Upper lobe of left lung (tissue), 6 donors: ENCODE measurements around the gene OBSCN. TPM values are rescaled to one million over a fixed set of nuclear protein-coding genes. Genes with fewer than 3 reads are reported as not detected.

Experiments used
- ATAC-seq, 2 donors: fragments of 200-7000 bp; cut with Tn5 transposase; one replicate each; pipeline ENCODE4 v1.9.1; 2022; ENCODE audit warnings: mild to moderate bottlenecking in 2 of 2, moderate library complexity in 2 of 2; ENCODE audit not compliant: low FRiP score in 2 of 2
- DNase-seq, 2 donors: peaks; one replicate each; pipeline ENCODE4 v3.0.0-alpha.2; 2019 to 2020
- H3K27ac ChIP-seq, 4 donors: fragments of 200-600 bp; sonication (generic); one replicate each; pipeline ENCODE4 v1.5.1; 2016 to 2019
- H3K27me3 ChIP-seq, 4 donors: fragments of 200-600 bp; sonication (generic); one replicate each; pipeline ENCODE4 v1.5.1; 2017 to 2019
- H3K36me3 ChIP-seq, 4 donors: fragments of 200-600 bp; sonication (generic); one replicate each; pipeline ENCODE4 v1.5.1; 2016 to 2019
- H3K4me1 ChIP-seq, 4 donors: fragments of 200-600 bp; sonication (generic); one replicate each; pipeline ENCODE4 v1.5.1; 2018 to 2019
- H3K4me3 ChIP-seq, 4 donors: fragments of 200-600 bp; sonication (generic); one replicate each; pipeline ENCODE4 v1.5.1; 2017 to 2019; ENCODE audit warnings: mild to moderate bottlenecking in 2 of 4, moderate library complexity in 1 of 4
- H3K9me3 ChIP-seq, 4 donors: fragments of 200-600 bp; sonication (generic); one replicate each; pipeline ENCODE4 v1.5.1; 2018 to 2019
- CTCF ChIP-seq, 6 experiments: fragments of 450-650 bp in 4 of 6; fragments of 200-600 bp in 2 of 6; sonication (generic) in 2 of 6; IDR thresholded peaks; one replicate each; pipeline ENCODE4 v1.5.1; 2016 to 2019; ENCODE audit warnings: antibody characterized with exemption in 6 of 6
- EP300 ChIP-seq, 4 donors: sonication (generic); formaldehyde crosslinking; IDR thresholded peaks; one replicate each; pipeline ENCODE4 v1.5.1; 2017; ENCODE audit warnings: antibody characterized with exemption in 4 of 4, control low read depth in 2 of 4
- POLR2A ChIP-seq, 4 donors: fragments of 450-650 bp; IDR thresholded peaks; one replicate each; pipeline ENCODE4 v1.5.1; 2016 to 2017; ENCODE audit warnings: antibody characterized with exemption in 4 of 4, mild to moderate bottlenecking in 2 of 4
- POLR2AphosphoS5 ChIP-seq, 2 donors: sonication (generic); formaldehyde crosslinking; IDR thresholded peaks; one replicate each; pipeline ENCODE4 v1.5.1; 2017; ENCODE audit warnings: antibody characterized with exemption in 2 of 2
- WGBS, 2 donors: methylation state at CpG; one replicate each; pipeline ENCODE4 v1.1.5; 2017 to 2018; 5-methylcytosine and 5-hydroxymethylcytosine counted together
- total RNA-seq, 6 donors: library from RNA; depleted of rRNA in 4 of 6; stranded (reverse); fragments of >200 nt in 4 of 6; gene quantifications; one replicate each; pipeline versions ENCODE4 v1.1.0 to v1.2.1, GENCODE V29; 2016 to 2021
- donor health status: DM: no; HTN: no; CAD: no; lungs with moderate emphysema.
- donor health status: DM: no; HTN: yes; CAD: no; lungs with severe emphysema.

OBSCN gene
- total RNA-seq, 6 donors from 2014 or later: 15.7 to 160 (median 47.0) TPM

- no peaks in the 10 kb centered on the region for H3K27me3 ChIP-seq
- ATAC-seq: no peak
- H3K9me3 ChIP-seq: peaks cover 8 to 26% (median 21%) of the 10 kb centered on the region in 4 donors
- TF ChIP-seq POLR2AphosphoS5 (IDR thresholded peaks at IDR 0.05) (no peak), CTCF (IDR thresholded peaks at IDR 0.05) (no peak), POLR2A (IDR thresholded peaks at IDR 0.05) (no peak), EP300 (IDR thresholded peaks at IDR 0.05) (no peak)
- no peak overlapping the region for H3K4me3 ChIP-seq
- no peaks in the 10 kb centered on the region for H3K4me1 ChIP-seq
- 75 to 93% methylated on average over 3 of the region's 3 CpGs for WGBS, 2 donors
- DNase-seq: no peak
- no peak overlapping the region for H3K27ac ChIP-seq
- peaks cover 0 to 30% (median 16%) of the 10 kb centered on the region in 4 donors for H3K36me3 ChIP-seq
Measured at GRCh38 chr1:228238461-228238860, 30.6 kb downstream of the OBSCN start.

- Histone ChIP-seq H3K27ac (no peak overlapping the region), H3K9me3 (peaks cover 14 to 40% (median 31%) of the 10 kb centered on the region in 4 donors), H3K4me3 (no peak overlapping the region), H3K27me3 (no peaks in the 10 kb centered on the region), H3K36me3 (peaks cover 13 to 48% (median 30%) of the 10 kb centered on the region in 4 donors), H3K4me1 (no peaks in the 10 kb centered on the region)
- DNase-seq (no peak), ATAC-seq (no peak)
- TF ChIP-seq EP300 (IDR thresholded peaks at IDR 0.05) (no peak), CTCF (IDR thresholded peaks at IDR 0.05) (no peak), POLR2A (IDR thresholded peaks at IDR 0.05) (no peak), POLR2AphosphoS5 (IDR thresholded peaks at IDR 0.05) (no peak)
- WGBS, 2 donors: 86 to 89% methylated on average over 13 of the region's 13 CpGs
Measured at GRCh38 chr1:228240411-228241240, 32.8 kb downstream of the OBSCN start.

GRCh38 chr1:228241259-228241658, 33.4 kb downstream of the OBSCN start:
- Histone ChIP-seq H3K9me3 (peaks cover 15 to 45% (median 32%) of the 10 kb centered on the region in 4 donors), H3K27me3 (no peaks in the 10 kb centered on the region), H3K36me3 (peaks cover 16 to 55% (median 35%) of the 10 kb centered on the region in 4 donors), H3K27ac (no peak overlapping the region), H3K4me3 (no peak overlapping the region), H3K4me1 (no peaks in the 10 kb centered on the region)
- ATAC-seq (no peak), DNase-seq (no peak)
- 92 to 100% methylated on average over 2 of the region's 2 CpGs for WGBS, 2 donors
- TF ChIP-seq POLR2AphosphoS5 (IDR thresholded peaks at IDR 0.05): no peak
- no peak for TF ChIP-seq CTCF (IDR thresholded peaks at IDR 0.05)
- TF ChIP-seq POLR2A (IDR thresholded peaks at IDR 0.05): no peak
- TF ChIP-seq EP300 (IDR thresholded peaks at IDR 0.05): no peak

GRCh38 chr1:228242409-228242808, 34.6 kb downstream of the OBSCN start:
- Histone ChIP-seq H3K4me3 (no peak overlapping the region), H3K4me1 (no peaks in the 10 kb centered on the region), H3K27me3 (no peaks in the 10 kb centered on the region), H3K27ac (no peak overlapping the region), H3K9me3 (peaks cover 15 to 45% (median 36%) of the 10 kb centered on the region in 4 donors), H3K36me3 (peaks cover 19 to 66% (median 44%) of the 10 kb centered on the region in 4 donors)
- no peak for DNase-seq
- TF ChIP-seq EP300 (IDR thresholded peaks at IDR 0.05) (no peak), POLR2AphosphoS5 (IDR thresholded peaks at IDR 0.05) (no peak), CTCF (IDR thresholded peaks at IDR 0.05) (no peak), POLR2A (IDR thresholded peaks at IDR 0.05) (no peak)
- no peak for ATAC-seq
